Activated T-cell treated with anti-CD3 and anti-CD28 coated beads, Interleukin-2, amount 50 U/mL, for 4 hours (primary cell): ENCODE results near the gene RASD1. TPM values are rescaled to one million over a fixed set of nuclear protein-coding genes. Genes with fewer than 3 reads are reported as not detected.

Source experiments
- ATAC-seq, 2 donors: fragments of 200-7000 bp; cut with Tn5 transposase; one replicate each; pipeline ENCODE4 v1.10.0; 2021
- DNase-seq: peaks from one replicate; pipeline ENCODE4 v3.0.0-alpha.2; 2020
- H3K27me3 Mint-ChIP-seq: one replicate; pipeline ENCODE4 v1.8.0; 2021; ENCODE audit warnings: low read depth, mixed read lengths
- H3K36me3 Mint-ChIP-seq: one replicate; pipeline ENCODE4 v1.8.0; 2022; ENCODE audit warnings: mixed read lengths; ENCODE audit not compliant: insufficient read depth
- H3K4me1 Mint-ChIP-seq: one replicate; pipeline ENCODE4 v1.8.0; 2021; ENCODE audit warnings: low read depth, mixed read lengths
- H3K4me3 Mint-ChIP-seq: one replicate; pipeline ENCODE4 v1.8.0; 2021; ENCODE audit warnings: mild to moderate bottlenecking, moderate library complexity, mixed read lengths
- H3K9me3 Mint-ChIP-seq: one replicate; pipeline ENCODE4 v1.8.0; 2021; ENCODE audit warnings: mixed read lengths
- total RNA-seq, 3 donors: library from RNA; stranded (reverse); gene quantifications; one replicate each; pipeline ENCODE4 v1.2.1, GENCODE V29; 2021

The RASD1 gene
- total RNA-seq: 1 to 10 TPM in 2 of 3 donors, under 1 TPM in 1; 0.87 to 1.3 (median 1.1) TPM

GRCh38 chr17:17496189-17497064 is at the start of gene RASD1:
Gene RASD1 (minus strand): TSS chr17:17496395. CDS start chr17:17496181, 214 bp downstream.
- no peaks in the 10 kb centered on the region for H3K9me3 Mint-ChIP-seq
- DNase-seq (peak; percentile 77), ATAC-seq (peak; percentile 89)
- H3K4me3 Mint-ChIP-seq: peak within 1 kb of the TSS; percentile 61
- peaks cover 13% of the 10 kb centered on the region for H3K27me3 Mint-ChIP-seq
- peaks cover 15% of the 10 kb centered on the region for H3K4me1 Mint-ChIP-seq
- peaks cover 9% of the 10 kb centered on the region for H3K36me3 Mint-ChIP-seq

GRCh38 chr17:17545984-17546383 is 49.8 kb upstream of the RASD1 start:
- Mint-ChIP-seq H3K4me3 (no peak overlapping the region), H3K4me1 (no peaks in the 10 kb centered on the region), H3K27me3 (no peaks in the 10 kb centered on the region), H3K9me3 (no peaks in the 10 kb centered on the region), H3K36me3 (no peaks in the 10 kb centered on the region)
- ATAC-seq (no peak), DNase-seq (no peak)

DNA sequence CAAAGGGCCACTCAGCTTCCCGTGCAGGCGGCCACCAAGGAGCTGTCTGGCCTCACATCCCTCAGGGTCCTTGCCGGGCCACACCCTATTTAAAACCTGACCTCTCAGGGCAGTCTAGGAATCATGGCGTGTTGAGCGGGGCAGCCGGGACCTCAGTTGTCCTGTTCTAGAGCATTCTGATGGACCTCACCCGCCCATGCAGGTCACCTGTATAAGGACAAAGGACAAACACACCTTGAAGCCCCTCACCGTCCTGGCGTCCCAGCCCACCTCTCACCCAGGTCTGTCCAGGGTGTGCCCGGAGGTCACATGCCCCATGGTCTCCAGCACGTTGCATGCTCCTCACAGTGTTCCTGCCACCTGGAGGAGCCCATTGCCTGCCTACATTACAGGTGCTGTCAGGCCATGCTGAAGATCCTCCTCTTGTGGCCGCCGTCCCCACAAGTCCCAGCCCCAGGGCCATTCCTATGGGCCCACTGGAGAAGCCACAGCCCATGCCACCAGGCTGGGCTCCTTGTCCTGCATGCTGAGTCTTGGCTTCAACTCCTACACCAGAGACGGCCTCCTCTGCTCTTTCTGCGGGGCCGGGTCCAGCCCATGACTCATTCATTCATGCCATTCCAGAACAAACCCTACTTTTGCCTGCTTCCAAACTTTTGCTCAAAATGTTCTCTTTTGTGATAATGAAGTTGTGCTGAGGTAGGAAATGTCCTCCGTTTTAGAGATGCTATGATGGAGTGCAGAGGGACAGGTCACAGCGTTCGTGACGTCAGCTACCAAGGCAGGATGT is 49.0 kb upstream of the RASD1 start:
- DNase-seq: no peak
- no peak for ATAC-seq
- Mint-ChIP-seq H3K4me1 (no peaks in the 10 kb centered on the region), H3K36me3 (no peaks in the 10 kb centered on the region), H3K9me3 (no peaks in the 10 kb centered on the region), H3K27me3 (no peaks in the 10 kb centered on the region), H3K4me3 (no peak overlapping the region)

- Mint-ChIP-seq H3K36me3 (no peaks in the 10 kb centered on the region), H3K4me1 (no peaks in the 10 kb centered on the region), H3K4me3 (no peak overlapping the region), H3K27me3 (no peaks in the 10 kb centered on the region), H3K9me3 (no peaks in the 10 kb centered on the region)
- ATAC-seq (no peak), DNase-seq (no peak)
Observed at GRCh38 chr17:17542906-17543635, 46.9 kb upstream of the RASD1 start.

GRCh38 chr17:17541640-17542001 is 45.4 kb upstream of the RASD1 start:
- Mint-ChIP-seq H3K4me1 (no peaks in the 10 kb centered on the region), H3K9me3 (no peaks in the 10 kb centered on the region), H3K4me3 (no peak overlapping the region), H3K27me3 (no peaks in the 10 kb centered on the region), H3K36me3 (no peaks in the 10 kb centered on the region)
- ATAC-seq: no peak
- DNase-seq: no peak

- H3K9me3 Mint-ChIP-seq: no peaks in the 10 kb centered on the region
- no peaks in the 10 kb centered on the region for H3K4me1 Mint-ChIP-seq
- DNase-seq (no peak), ATAC-seq (no peak)
- no peaks in the 10 kb centered on the region for H3K27me3 Mint-ChIP-seq
- H3K36me3 Mint-ChIP-seq: no peaks in the 10 kb centered on the region
- no peak overlapping the region for H3K4me3 Mint-ChIP-seq
Observed at GRCh38 chr17:17540935-17541639, 44.9 kb upstream of the RASD1 start.

DNA sequence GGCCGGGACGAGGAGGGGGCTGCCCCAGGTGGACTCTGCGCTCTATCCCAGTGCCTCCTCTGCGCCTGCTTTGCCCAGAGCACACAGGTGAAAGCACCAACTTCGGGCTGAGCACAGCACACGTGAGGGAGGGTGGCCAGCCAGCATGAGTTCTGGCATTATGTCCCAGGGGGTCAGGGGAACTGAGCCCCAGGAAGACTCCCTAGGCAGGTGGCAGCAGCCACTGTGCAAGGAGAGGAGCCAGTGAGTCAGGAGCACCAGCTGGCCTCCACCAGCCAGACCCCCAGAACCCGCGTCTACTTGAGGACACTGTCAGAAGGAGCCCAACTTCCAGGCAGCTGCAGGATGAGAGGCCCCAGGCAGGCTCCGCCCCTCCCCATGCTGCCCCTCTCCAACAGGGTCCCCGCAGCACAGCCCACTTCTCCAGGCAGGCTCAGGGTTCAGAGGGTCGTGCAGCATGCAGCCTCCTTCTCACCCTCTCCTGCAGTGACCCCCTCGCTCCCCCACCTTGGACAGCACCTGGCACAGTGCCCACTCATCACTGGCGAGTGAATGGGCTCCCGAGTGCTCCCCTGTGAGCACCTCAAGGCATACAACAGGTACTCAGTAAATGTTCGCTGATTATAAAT is 44.2 kb upstream of the RASD1 start:
- Mint-ChIP-seq H3K4me3 (no peak overlapping the region), H3K9me3 (no peaks in the 10 kb centered on the region), H3K4me1 (no peaks in the 10 kb centered on the region), H3K27me3 (no peaks in the 10 kb centered on the region), H3K36me3 (no peaks in the 10 kb centered on the region)
- DNase-seq: no peak
- ATAC-seq: no peak

DNA sequence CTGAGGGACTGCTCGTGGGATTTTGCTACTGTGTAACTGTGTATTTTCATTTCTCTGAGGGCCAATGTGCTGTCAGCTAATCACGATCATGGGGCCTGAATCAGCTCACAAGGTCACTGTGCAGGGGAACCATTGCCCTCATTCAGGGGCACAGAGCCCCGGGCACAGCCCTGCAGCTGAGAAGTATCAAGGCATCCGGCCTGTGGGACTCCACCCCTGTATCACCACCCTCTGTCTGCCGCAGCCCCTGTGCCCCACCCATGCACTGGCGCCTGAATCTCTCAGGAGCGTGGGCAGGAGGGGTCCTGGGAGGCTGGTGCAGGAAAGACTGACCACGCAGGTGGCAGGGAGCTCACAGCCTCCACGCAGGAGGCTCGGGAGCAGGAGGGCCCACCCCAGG is 43.4 kb upstream of the RASD1 start:
- Mint-ChIP-seq H3K9me3 (no peaks in the 10 kb centered on the region), H3K27me3 (no peaks in the 10 kb centered on the region), H3K36me3 (no peaks in the 10 kb centered on the region), H3K4me1 (no peaks in the 10 kb centered on the region), H3K4me3 (no peak overlapping the region)
- ATAC-seq: no peak
- no peak for DNase-seq

DNA sequence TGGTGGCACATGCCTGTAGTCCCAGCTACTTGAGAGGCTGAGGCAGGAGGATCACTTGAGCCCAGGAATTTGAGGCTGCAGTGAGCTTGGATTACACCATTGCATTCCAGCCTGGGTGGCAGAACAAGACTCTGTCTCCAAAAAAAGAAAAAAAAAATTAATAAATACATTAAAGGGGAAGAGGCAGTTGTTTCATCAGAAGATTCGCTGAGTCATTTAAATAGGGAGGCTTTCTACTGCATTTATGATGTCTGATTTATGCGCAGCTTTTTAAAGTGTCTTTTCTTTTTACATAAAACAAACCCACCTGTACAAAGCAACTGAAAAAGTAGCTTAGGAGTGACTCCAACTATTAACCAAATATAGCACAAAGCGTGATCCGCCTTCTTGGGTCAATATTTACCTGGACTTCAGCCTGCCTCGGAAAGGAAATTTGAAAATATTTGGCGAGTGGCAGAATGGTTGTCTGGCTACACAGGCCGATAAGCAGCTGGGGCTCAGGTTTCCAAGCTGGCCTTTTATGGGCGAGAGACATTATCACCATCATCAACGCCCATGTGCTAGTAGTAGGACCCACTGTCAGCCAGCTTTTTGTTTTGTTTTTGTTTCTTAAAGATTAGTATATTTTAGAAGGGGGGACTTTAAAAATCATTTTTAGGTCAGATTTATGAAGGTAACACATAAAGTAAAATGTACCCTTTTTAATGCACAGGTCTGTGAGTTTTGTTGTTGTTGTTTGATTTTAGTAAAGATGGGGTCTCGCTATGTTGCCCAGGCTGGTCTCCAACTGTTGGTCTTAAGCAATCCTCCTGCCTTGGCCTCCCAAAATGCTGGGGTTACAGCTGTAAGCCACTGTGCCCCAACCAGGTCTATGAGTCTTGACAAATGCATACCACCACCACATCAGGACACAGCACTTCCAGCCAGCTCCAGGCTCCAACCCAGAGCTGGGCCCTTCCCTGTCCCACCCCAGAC is 42.5 kb upstream of the RASD1 start:
- no peaks in the 10 kb centered on the region for H3K9me3 Mint-ChIP-seq
- no peak for ATAC-seq
- no peak overlapping the region for H3K4me3 Mint-ChIP-seq
- no peaks in the 10 kb centered on the region for H3K36me3 Mint-ChIP-seq
- H3K4me1 Mint-ChIP-seq: no peaks in the 10 kb centered on the region
- DNase-seq: no peak
- no peaks in the 10 kb centered on the region for H3K27me3 Mint-ChIP-seq

GRCh38 chr17:17537311-17538099 is 41.3 kb upstream of the RASD1 start:
- no peak for ATAC-seq
- H3K36me3 Mint-ChIP-seq: no peaks in the 10 kb centered on the region
- no peaks in the 10 kb centered on the region for H3K9me3 Mint-ChIP-seq

GRCh38 chr17:17536702-17537101 is 40.5 kb upstream of the RASD1 start:
- H3K36me3 Mint-ChIP-seq: no peaks in the 10 kb centered on the region
- H3K4me1 Mint-ChIP-seq: no peaks in the 10 kb centered on the region
- H3K9me3 Mint-ChIP-seq: no peaks in the 10 kb centered on the region
- H3K27me3 Mint-ChIP-seq: no peaks in the 10 kb centered on the region
- H3K4me3 Mint-ChIP-seq: no peak overlapping the region
- DNase-seq (no peak), ATAC-seq (no peak)

More at GRCh38 chr17:17537311-17538099, 41.3 kb upstream of the RASD1 start:
- DNase-seq: no peak
- Mint-ChIP-seq H3K27me3 (no peaks in the 10 kb centered on the region), H3K4me3 (no peak overlapping the region), H3K4me1 (no peaks in the 10 kb centered on the region)

GRCh38 chr17:17535957-17536356 is 39.8 kb upstream of the RASD1 start:
- Mint-ChIP-seq H3K9me3 (no peaks in the 10 kb centered on the region), H3K36me3 (no peaks in the 10 kb centered on the region), H3K4me3 (no peak overlapping the region), H3K4me1 (no peaks in the 10 kb centered on the region), H3K27me3 (no peaks in the 10 kb centered on the region)
- DNase-seq (no peak), ATAC-seq (no peak)
